GM10266 (cell line): Measurements from ENCODE around the gene FBXO39.

Experiments used
- DNase-seq: peaks from one replicate; pipeline ENCODE4 v3.0.0; 2012; ENCODE audit errors: extremely low spot score
- CTCF ChIP-seq: IDR thresholded peaks from 2 replicates; pipeline ENCODE4 v1.5.1; 2012; ENCODE audit warnings: mild to moderate bottlenecking, low read depth; ENCODE audit not compliant: control insufficient read depth, insufficient read depth; ENCODE audit errors: missing control alignments

The FBXO39 gene

GRCh38 chr17:6789146-6789545, 13.1 kb downstream of the FBXO39 start:
- no peak for TF ChIP-seq CTCF

DNA sequence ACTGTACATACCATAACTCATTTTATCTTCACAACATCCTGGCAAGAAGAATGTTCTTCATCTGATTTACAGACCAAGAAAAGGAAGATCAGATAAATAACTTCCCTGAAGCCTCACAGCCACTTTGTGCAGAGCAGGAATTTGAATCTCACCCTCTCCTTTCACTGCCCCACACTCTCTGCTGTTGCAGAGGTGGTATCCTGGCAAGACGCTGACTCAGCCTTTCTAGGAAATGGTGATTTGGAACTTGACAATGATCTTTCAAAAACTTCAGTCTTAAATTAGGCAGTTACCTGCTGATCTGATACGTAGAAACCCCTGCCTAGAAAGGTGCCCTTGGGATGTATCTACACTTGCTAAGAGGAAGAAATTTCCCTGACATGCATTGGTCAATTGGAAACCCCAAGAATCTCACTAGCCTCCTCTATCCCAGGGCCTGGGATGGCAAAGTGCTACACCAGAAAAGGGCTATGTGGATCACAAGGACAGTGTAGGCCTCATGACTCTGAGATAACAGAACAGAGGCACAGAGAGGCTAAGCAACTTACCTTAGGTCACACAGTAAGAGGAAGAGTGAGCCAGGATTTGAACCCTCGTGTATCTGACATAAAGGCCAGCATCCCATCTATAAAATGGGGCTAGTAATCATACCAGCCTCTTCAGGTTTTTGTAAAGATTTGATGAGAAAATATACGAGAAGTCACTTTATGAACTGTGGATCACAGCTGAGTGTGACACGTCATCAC, 17.9 kb downstream of the FBXO39 start:
- no peak for DNase-seq
- TF ChIP-seq CTCF: no peak

More at GRCh38 chr17:6789146-6789545, 13.1 kb downstream of the FBXO39 start:
- DNase-seq: no peak

DNA sequence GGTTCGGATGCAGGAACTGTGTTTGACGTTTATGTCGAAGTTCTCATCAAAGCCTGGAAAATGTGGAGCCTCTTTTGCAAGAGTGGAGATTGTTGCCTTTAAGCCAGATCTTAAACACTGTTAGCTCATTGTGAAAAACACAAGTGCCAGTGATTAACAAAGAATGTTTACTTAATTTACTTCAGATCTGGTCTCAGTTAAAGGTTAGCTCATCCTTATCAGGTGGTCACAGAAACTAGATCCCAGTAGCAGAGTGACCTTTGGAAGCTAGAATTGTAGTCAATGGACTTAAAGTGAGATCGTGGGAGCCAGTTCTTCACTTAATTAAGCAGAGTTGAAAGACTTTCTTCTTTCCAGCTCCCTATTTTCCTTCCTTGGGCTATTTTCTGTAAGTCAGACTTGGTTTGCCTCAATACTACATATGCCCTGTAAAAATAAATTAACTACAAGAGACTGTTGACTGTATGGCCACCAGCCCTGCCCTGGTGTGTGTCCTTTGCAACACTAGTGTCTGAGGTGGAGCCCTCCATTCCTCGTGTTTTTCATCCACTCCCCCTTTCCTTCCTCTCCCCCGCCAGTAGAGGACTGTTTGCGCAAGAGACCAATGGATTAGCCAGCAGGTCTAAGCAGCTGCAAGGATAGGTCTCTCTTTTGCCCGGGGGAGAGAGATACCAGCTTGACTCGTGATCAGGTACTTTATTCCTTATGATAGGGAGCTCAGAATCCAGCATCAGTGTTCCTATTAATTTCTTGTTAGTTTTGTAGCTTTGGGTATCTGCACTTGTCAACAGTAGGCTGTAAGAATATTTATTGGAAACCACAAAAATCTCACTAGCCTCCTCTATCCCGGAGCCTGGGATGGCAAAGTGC, 20.2 kb downstream of the FBXO39 start:
- DNase-seq: no peak
- no peak for TF ChIP-seq CTCF

DNA sequence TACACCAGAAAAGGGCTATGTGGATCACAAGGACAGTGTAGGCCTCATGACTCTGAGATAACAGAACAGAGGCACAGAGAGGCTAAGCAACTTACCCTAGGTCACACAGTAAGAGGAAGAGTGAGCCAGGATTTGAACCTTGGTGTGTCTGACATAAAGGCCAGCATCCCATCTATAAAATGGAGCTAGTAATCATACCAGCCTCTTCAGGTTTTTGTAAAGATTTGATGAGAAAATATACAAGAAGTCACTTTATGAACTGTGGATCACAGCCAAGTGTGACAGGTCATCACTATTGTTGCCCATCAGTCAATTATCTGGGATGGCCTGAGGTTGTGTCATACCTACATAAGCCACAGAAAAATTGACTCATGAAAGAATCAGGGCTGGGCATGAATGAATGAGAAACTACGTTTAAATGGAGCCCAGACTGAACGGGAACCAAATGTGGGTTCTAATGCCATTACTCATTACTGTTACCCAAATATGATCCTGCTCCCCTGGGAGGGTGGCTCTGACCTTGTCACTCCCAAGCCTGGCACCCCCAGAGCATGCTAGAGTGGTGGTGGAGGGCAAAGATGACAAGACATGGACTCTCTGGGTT, 21.0 kb downstream of the FBXO39 start:
- no peak for TF ChIP-seq CTCF

DNA sequence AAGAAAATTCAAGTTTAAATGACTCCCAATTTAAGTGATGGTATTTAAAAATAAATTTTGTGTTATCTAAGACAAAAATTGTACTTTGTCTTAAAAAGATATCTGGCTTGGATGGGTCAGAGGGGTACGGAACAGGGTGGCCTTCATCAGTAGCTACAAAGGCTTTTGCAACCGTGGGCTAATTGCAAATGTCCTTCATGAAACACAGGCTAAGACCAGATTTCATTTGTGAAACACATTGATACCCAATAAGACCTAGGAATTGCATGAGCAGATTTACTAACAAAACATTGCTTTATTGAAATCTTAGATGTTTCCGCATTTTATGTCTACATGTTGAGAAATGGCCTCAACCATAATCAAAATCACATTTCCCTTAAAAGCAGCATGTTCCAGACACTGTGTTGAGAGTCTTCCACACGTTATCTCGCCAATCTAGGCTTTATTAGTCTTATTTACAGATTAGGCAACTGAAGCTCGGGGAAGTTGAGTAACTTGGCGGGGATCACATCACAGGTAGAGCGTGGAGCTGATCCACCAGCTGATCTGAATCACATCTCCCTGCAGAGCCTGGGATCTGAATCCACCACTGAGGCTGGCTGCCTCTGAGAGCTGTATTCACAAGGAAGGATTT, 21.8 kb downstream of the FBXO39 start:
- DNase-seq: no peak

More for the DNA sequence above, 21.0 kb downstream of the FBXO39 start:
- DNase-seq: no peak

DNA sequence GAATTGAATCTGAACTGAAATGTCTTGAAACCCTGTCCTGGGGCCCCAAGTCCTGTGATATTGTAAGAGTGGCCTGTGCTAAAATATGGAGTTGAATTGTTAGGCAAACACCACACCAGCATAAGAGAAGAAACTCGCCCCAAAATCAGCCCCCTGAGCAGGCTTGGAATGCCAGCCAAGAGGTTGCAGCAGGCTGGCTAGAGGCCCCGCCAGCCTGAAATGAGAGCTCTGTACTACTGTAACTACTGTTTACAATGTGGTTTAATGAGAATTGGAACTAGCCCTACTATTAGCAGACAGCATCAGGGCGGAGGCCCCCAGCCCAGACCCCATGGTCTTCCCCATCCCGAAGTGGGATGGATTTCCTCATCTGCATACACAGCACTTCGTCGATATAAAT, 23.7 kb downstream of the FBXO39 start:
- no peak for DNase-seq
- TF ChIP-seq CTCF: no peak

More for the DNA sequence above, 21.8 kb downstream of the FBXO39 start:
- TF ChIP-seq CTCF: no peak
